ENCODE results near the gene TMEM42.

GRCh38 chr3:44827196-44827595, 34.5 kb upstream of the TMEM42 start:
- no peak for TF ChIP-seq NFIC (IDR thresholded peaks at IDR 0.05)
- TF ChIP-seq ATF4 (CRISPR knock-in tag; IDR thresholded peaks at IDR 0.05) = no peak
- no peak for TF ChIP-seq CREM (IDR thresholded peaks at IDR 0.05; ENCODE audit: low read depth)
- no peak for TF ChIP-seq ZNF282 (CRISPR knock-in tag; IDR thresholded peaks at IDR 0.05)
- no peak for TF ChIP-seq POLR2A (conservative IDR thresholded peaks at IDR 0.05)
